Posterior vena cava (tissue), 2 donors: ENCODE measurements around the gene ACP2. TPM values are rescaled to one million over a fixed set of nuclear protein-coding genes. Genes with fewer than 3 reads are reported as not detected.
"Not testable (repeated sequence)": the region's sequence is repeated elsewhere in the genome, so short reads cannot be mapped to it uniquely, and the experiment has no call there.

ENCODE experiments used
- DNase-seq: peaks from one replicate; pipeline ENCODE4 v3.0.0-alpha.2; 2020; ENCODE audit warnings: low spot score
- intact Hi-C, 2 donors: fragments of 100-400 bp; cut with DNase I; formaldehyde crosslinking; loops; one replicate each; pipeline versions ENCODE4 v1.14.1 to v1.14.2; 2022 to 2023
- total RNA-seq, 2 donors: library from RNA; stranded (reverse); fragmentation: NEBNext Ultra II Directional; extraction: Animal tissue kit (Norgen Biotek cat#: 25700); gene quantifications; one replicate each; pipeline ENCODE4 v1.2.1, GENCODE V29; 2021
- donor health status: DM: yes; HTN: yes; CAD: no.
- donor health status: DM: yes; HTN: yes; CAD: no.

The ACP2 gene
- total RNA-seq, 2 donors from 2014 or later, result 18.0 to 25.1 TPM

DNA sequence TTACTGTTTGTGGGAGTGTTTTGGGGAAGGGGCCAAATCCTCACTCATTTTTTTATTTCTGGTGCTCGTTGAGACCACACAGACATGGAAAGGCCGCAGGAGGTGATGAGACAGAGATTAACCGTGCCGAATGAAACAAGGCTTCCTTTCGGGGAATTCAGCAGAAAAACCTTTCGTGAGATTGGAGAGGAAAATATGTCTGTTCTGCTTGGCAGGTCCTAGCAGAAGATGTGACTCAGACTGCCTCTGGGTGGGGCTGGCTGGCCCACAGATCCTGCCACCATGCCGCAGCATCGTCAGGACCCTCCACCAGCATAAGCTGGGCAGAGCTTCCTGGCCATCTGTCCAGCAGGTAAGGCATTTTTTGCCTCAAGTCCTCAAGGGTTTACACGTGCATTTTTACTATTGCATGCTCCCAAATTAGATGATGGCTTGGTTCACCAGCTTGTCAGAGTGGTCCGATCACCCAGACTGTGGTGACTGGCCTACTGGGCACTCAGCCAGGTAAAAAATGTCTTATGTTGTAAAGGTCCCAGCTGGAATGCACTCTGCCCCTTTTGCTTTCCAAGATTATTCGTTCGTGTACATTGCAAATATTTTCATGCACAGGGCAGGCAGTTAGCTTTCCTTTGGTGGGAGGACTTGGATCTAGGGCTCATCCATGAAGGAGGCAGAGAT, 32.4 kb downstream of the ACP2 start:
- intact Hi-C loops, result loop anchor here in 1 of 2 donors (5.0 kb wide), 1 partner anchor 39 kb away; the partner anchor contains the start of gene ARFGAP2
- DNase-seq, result no peak

DNA sequence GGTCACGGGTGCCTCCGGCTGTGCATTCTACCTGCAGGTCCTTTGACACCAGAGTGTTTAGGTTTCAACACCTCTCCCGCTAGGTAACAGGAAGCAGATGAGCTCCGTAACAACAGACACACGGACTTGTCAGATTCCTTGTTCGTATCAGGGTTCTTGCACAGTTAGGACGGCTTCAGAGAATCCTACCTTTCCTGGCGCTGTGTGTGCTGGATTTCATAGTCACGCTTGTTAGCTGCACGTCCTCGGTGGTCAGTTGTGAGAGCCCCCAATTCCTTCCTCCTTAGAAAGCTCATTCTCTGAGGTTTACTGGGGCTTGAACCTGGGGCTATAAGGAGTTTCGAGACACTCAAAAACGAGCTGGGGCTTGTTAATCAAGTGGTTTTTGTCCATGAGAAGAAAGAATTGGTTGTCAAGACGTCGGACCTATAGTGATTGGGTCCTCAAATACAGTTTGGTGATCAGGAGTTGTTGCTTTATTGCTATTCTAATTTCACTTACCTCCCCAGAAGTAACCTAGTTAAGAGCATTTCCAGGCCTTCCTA, 33.2 kb downstream of the ACP2 start:
- intact Hi-C loops, result loop anchor here in 1 of 2 donors (5.0 kb wide), 1 partner anchor 38 kb away; the partner anchor contains the start of gene ARFGAP2
- no peak for DNase-seq

DNA sequence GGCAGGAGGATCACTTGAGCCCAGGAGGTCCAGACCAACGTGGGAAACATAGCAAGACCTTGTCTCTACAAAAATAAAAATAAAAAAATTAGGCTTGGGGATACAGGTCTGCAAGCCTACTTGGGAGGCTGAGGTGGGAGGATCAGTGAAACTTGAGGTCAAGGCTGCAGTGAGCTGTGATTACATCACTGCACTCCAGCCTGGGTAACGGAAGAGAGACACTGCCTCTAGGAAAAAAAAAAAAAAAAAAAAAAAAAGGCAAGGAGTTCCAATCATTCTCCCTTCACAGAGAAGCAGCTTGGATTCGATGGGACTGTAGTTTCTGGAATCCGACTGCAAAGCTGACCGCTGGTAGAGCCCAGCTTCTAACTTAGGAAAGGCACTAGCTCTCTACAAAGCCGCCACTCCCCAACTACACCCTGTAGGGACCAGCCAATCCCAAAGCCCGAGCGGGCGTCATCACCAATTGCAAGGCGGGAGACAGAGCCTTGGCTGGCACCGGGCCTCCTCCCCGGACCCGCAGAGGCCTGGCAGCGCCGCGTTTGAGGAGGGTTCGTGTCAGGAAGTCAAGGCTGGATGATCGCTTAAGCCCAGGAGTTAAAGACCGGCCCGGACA, 34.6 kb downstream of the ACP2 start:
- peak; percentile 98 for DNase-seq
- intact Hi-C loops, result no loop called here

DNA sequence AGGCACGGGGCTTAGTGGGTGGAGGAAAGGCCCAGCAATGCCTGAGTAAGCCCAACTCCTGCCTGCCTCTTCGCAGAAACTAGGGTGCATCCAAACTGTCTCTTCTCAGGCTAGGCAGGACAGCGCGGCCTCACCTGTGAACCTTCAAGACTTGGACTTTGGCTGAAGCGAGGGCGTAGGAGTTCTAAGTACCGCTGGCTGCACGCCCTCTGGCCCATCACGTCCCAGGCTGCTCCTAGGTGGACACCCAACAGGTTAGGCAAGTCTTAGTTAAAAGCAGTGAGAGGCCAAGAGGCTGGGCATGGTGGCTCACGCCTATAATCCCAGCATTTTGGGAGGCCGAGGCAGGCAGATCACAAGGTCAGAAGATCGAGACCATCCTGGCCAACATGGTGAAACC, 35.7 kb downstream of the ACP2 start:
- no peak for DNase-seq
- intact Hi-C loops, result no loop called here

DNA sequence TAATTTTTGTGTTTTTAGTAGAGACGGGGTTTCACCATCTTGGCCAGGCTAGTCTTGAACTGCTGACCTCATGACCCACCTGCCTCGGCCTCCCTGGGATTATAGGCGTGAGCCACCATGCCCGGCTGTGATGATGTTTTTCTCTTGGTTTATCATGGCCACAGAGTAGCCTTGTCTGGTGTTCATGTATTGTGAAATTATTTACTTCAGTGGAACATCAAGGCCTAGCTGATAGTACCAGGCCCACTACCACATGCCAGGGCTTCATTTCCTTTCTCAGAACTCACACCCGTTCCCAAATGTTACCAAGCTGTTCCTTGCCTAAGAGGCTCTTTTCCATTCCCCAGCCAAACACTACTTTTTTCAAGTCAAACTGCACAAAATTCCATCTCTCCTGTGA, 40.0 kb downstream of the ACP2 start:
- no peak for DNase-seq

DNA sequence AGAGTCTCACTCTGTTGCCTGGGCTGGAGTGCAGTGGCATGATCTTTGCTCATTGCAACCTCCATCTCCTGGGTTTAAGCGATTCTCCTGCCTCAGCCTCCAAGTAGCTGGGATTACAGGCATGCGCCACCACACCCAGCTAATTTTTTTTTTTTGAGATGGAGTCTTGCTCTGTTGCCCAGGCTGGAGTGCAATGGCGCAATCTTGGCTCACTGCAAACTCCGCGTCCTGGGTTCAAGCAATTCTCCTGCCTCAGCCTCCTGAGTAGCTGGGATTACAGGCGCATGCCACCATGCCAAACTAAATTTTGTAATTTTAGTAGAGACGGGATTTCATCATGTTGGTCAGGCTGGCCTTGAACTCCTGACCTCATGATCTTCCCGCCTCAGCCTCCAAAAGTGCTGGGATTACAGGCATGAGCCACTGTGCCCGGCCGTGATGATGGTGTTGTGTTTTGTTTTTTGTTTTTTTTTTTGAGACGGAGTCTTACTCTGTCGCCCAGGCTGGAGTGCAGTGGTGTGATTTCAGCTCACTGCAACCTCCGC, 40.5 kb downstream of the ACP2 start:
- DNase-seq, intact Hi-C loops: not testable (repeated sequence)

More for the DNA sequence above, 40.0 kb downstream of the ACP2 start:
- intact Hi-C loops, result no loop called here

DNA sequence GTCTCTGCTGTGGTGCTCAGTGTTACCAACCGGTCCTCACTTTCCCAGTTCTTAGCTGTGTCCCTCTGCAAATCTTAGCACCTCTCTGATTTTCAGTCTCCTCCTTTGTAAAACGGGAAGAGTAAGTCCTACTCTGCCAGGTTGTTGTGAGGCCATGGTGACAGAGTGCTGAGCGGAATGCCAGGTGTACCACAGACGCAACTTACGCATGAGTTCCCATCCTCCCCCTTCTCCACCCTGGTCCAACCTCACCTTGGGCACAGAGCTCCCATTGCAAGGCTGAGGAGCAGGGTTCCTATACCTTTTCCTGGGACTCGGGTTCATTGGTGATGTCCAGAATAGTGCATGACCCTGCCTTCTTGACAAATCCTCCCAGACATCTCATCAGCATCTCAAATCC, 41.2 kb downstream of the ACP2 start:
- intact Hi-C loops, result no loop called here

DNA sequence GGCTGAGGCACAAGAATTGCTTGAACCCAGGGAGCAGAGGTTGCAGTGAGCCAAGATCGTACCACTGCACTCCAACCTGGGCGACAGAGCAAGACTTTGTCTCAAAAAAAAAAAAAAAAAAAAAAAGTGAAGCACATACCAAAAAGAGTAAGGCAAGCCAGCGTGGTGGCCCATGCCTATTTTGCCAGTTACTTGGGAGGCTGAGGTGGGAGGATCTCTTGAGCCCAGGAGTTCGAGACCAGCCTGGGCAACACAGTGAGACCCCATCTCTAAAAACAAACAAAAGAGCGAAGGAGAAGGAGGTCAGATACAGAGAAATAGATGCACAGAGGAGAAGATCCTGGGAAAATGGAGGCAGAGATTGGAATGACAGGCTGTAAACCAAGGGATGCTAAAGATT, 42.0 kb downstream of the ACP2 start:
- intact Hi-C loops, result loop anchor here in 1 of 2 donors (1.0 kb wide), 1 partner anchor 35 kb away; no protein-coding TSS in a partner anchor
- not testable (repeated sequence) for DNase-seq

More for the DNA sequence above, 41.2 kb downstream of the ACP2 start:
- DNase-seq, result no peak

DNA sequence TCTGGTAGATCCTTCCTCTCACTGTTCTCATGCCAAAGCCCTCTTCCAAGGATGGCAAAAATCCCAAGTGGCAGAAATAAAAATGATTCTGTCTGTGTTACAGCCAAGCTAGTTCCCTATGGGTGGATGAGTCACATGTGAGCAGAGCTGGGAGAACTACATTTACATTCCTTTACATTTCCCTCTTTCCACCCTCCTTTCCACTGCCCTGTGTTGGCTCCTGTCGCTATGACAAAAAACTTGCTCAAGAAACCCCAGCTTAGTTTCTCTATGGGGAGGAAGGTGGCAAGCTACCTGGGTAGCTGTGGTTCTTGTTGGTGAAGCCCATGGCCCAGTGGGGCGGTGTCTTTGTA, 44.0 kb downstream of the ACP2 start:
- intact Hi-C loops, result no loop called here
- DNase-seq, result no peak

DNA sequence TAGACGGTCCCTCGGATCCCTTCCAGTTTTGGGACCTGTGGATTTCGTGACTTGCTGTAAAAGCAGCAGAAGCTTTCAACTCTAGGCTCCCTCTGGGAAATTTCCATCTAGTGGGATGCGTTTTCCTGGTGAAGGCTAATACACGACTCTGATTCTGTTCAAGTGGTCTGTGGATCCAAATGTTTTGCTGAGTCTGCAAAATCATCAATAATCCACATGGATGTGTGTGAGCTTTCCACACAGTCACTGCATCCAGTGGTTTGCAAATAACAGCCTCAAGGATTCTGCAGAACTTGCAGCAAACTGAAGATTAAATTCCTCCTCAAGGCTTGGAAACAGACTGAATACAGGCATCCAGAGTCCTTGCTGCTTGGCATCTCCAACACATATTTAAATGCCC, 46.0 kb downstream of the ACP2 start:
- intact Hi-C loops, result no loop called here
- no peak for DNase-seq

DNA sequence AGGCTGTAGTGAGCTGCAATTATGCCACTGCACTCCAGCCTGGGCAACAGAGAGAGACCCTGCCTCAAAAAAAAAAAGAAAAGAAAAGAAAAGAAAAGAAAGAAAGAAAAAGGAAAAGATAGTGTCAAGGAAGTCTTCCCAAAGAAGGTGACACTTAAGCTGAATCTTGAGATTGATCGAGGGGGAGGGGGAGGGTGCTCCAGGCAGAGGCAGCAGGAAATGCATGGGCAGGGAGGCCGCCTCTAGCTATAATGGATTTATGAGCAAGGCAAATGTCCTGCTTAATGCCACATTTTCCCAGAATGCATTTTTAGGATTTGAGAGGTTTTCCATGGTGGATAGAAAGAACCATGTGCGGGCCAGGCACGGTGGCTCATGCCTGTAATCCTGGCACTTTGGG, 47.6 kb downstream of the ACP2 start:
- DNase-seq, result no peak
- intact Hi-C loops, result no loop called here

DNA sequence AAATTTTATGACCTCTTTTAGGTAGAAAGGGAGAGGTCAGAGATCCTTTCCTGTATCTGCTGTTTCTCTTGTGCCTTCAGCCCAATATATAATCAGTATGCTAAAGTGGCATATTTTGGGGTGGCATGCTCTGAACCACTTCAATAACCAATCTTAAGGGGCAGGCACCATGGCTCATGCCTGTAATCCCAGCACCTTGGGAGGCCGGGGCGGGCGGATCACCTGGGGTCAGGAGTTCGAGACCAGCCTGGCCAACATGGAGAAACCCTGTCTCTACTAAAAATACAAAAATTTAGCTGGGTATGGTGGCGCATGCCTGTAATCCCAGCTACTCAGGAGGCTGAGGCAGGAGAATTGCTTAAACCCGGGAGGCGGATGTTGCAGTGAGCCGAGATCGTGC, 50.5 kb downstream of the ACP2 start:
- intact Hi-C loops, DNase-seq: not testable (repeated sequence)

DNA sequence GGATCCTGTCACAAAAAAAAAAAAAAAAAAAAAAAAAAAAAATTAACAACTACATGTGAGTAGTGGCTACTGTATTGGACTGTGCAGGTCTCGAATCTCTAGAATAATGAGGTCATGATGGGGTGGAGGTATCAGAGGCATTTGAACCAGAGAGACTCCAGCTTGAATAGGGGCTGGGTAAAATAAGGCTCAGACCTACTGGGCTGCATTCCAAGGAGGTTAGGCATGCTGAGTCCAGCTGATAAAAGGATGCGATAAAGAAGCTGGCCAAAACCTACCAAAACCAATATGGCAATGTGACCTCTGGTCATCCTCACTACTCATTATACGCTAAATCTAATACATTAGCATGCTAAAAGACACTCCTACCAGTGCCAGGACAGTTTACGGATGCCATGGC, 56.5 kb downstream of the ACP2 start:
- DNase-seq, result no peak
- intact Hi-C loops, result no loop called here

DNA sequence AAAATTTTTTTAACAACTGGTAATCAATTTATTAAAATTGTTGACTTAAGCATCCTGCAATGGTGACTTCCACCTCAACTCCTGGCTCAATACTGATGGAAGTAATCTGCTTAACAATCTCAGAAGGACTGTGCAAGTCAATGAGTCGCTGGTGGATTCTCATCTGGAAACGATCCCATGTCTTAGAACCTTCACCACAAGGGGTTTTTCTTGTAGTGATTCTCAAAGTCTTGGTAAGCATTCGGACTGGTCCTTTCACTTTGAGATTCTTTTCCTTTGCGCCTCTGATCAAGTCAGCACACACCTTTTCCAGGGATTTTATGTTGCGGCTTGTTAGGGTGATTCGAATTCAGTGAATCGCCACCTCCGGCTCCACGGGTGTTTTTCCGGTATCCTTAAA, 57.5 kb downstream of the ACP2 start:
- intact Hi-C loops, DNase-seq: not testable (repeated sequence)

Other genes starting within 250 kb of the ACP2 start
- gene ARFGAP2, start 71.9 kb downstream of the ACP2 start, total RNA-seq, result 10 to 100 TPM; 49.4 to 58.5 TPM
- 10 to 100 TPM; 33.1 to 47.4 TPM for gene PACSIN3, start 62.4 kb downstream of the ACP2 start, total RNA-seq
- 10 to 100 TPM; 30.1 to 31.5 TPM for gene DDB2, start 33.8 kb downstream of the ACP2 start, total RNA-seq
- gene NR1H3, start 9.2 kb upstream of the ACP2 start, total RNA-seq, result 10 to 100 TPM; 11.9 to 24.8 TPM
- 10 to 100 TPM; 32.4 to 32.5 TPM for gene MADD, start 21.3 kb upstream of the ACP2 start, total RNA-seq
- gene MYBPC3, start 103.9 kb upstream of the ACP2 start, total RNA-seq, result under 1 TPM; 0.19 to 0.37 TPM
- 10 to 100 TPM; 27.7 to 47.0 TPM for gene SPI1, start 129.7 kb upstream of the ACP2 start, total RNA-seq
- gene SLC39A13, start 159.8 kb upstream of the ACP2 start, total RNA-seq, result 10 to 100 TPM; 96.1 to 98.1 TPM
- gene PSMC3, start 177.6 kb upstream of the ACP2 start, total RNA-seq, result 100 to 1,000 TPM; 104 to 129 TPM
- gene RAPSN, start 200.3 kb upstream of the ACP2 start, total RNA-seq, result under 1 TPM; 0.33 to 0.69 TPM